ENCODE results near the gene KRTDAP. TPM values are rescaled to one million over a fixed set of nuclear protein-coding genes. Genes with fewer than 3 reads are reported as not detected.

The KRTDAP gene
- total and polyA plus RNA-seq, 9 of the 15 experiments (the other 6 are each of a cell fraction or from before 2014, with no cell fraction given): not detected

- TF ChIP-seq ETV6 (IDR thresholded peaks at IDR 0.05; ENCODE audit: borderline replicate concordance in 1 of 2, low read depth in 2 of 2, low read length in 1 of 2) (no peak), ETV6 (CRISPR knock-in tag; IDR thresholded peaks at IDR 0.05; ENCODE audit: borderline replicate concordance) (no peak), HMGN3 (IDR thresholded peaks at IDR 0.05; ENCODE audit: borderline replicate concordance, extremely low read depth, insufficient read length, low read depth, low read length) (no peak)
Measured at GRCh38 chr19:35444735-35445134, 45.5 kb downstream of the KRTDAP start (continued).

GRCh38 chr19:35442091-35442490 is 48.2 kb downstream of the KRTDAP start:
- Histone ChIP-seq H3K4me3 (no peak overlapping the region), H4K20me1 (replicated peaks; ENCODE audit: control insufficient read depth, insufficient read depth, low read length) (no peaks in the 10 kb centered on the region), H3K4me1 (replicated peaks in 1 of 2; ENCODE audit: control insufficient read depth in 2 of 2, insufficient read depth in 2 of 2, low read length in 2 of 2) (peaks cover 6% of the 10 kb centered on the region in 2 experiments; a peak in 3 of 5 replicates), H3K9me3 (replicated peaks; ENCODE audit: control insufficient read depth, insufficient read depth, low read depth, low read length) (no peaks in the 10 kb centered on the region), H3K79me2 (ENCODE audit: control insufficient read depth, insufficient read depth, low read length) (no peaks in the 10 kb centered on the region), H2AFZ (ENCODE audit: low read depth, low read length) (no peak overlapping the region), H3K36me3 (ENCODE audit: control insufficient read depth, insufficient read depth, low read length) (no peaks in the 10 kb centered on the region), H3K27ac (ENCODE audit: extremely low read depth, low read depth, low read length) (no peak overlapping the region), H3K9ac (ENCODE audit: insufficient read depth in 1 of 2, low read depth in 2 of 2, low read length in 2 of 2) (no peak overlapping the region), H3K4me2 (ENCODE audit: insufficient read depth, low read length) (no peak overlapping the region), H3K9me1 (ENCODE audit: control insufficient read depth, insufficient read depth, low read length) (no peaks in the 10 kb centered on the region), H3K27me3 (ENCODE audit: control insufficient read depth in 2 of 2, insufficient read depth in 2 of 2, low read length in 2 of 2) (peaks cover 24 to 50% of the 10 kb centered on the region in 2 experiments)
- POLR2A ChIA-PET: interaction anchor here (1.2 to 1.4 kb wide), 3 partner anchors 11 to 15 kb away, joined by 3 to 5 read pairs (median 4); no protein-coding TSS in a partner anchor
- no peak for DNase-seq (ENCODE audit: extremely low read depth in 1 of 4, low spot score in 3 of 4)
- no TSS peak for BruUV-seq (replicated peaks)
- no peak for ATAC-seq
- peak; percentile 33; the same call in 1 of the 2 replicates for TF ChIP-seq MGA (IDR thresholded peaks at IDR 0.05)
- no peak for TF ChIP-seq U2AF1 (optimal IDR thresholded peaks at IDR 0.05; ENCODE audit: low read depth, low read length)
- in situ Hi-C loops (cut with MboI) (no loop called here), intact Hi-C loops (cut with micrococcal nuclease) (no loop called here)
- no peak for FAIRE-seq
- 18% methylated on average over 7 of the region's 7 CpGs for WGBS (ENCODE audit: insufficient coverage, low coverage, missing lambda C conversion rate)
- CTCF ChIA-PET (ENCODE audit: low intra/inter-chr PET ratio): no interaction called here

All from K562 (cell line).